A549 (cell line): Measurements from ENCODE around the gene ELMO3. TPM values are rescaled to one million over a fixed set of nuclear protein-coding genes. Genes with fewer than 3 reads are reported as not detected.

ENCODE experiments used
- ATAC-seq, 2 experiments: fragments of 200-7000 bp in 1 of 2; fragments of >200 bp in 1 of 2; cut with Nextera tagmentation in 1 of 2; cut with Tn5 transposase in 1 of 2; 3 replicates each; pipeline versions ENCODE4 v1.8.0 to v1.9.1; 2018 to 2020; ENCODE audit warnings: mild to moderate bottlenecking in 1 of 2, moderate library complexity in 1 of 2
- CTCF ChIA-PET: fragments of 300-600 bp; sonication (Branson Sonifier 250); formaldehyde crosslinking; extraction: SDS; loops from one replicate; lab custom pipeline; 2021; ENCODE audit warnings: antibody characterized with exemption, inconsistent platforms; lab: Yijun Ruan, JAX
- POLR2A ChIA-PET: fragments of 350-600 bp; formaldehyde crosslinking; extraction: SDS; loops from one replicate; lab custom pipeline; 2021; ENCODE audit warnings: antibody characterized with exemption, inconsistent platforms; lab: Yijun Ruan, JAX
- DNase-seq, 2 experiments: peaks; one replicate each; pipeline versions ENCODE4 v3.0.0 to v3.0.0-alpha.2; 2011 to 2016; ENCODE audit warnings: low read depth in 1 of 2, low spot score in 1 of 2
- FAIRE-seq: peaks from 2 replicates; lab custom pipeline; 2011; peaks lifted over from hg19 to GRCh38; lab: Jason Lieb, UNC
- H3K27ac ChIP-seq, 2 experiments: fragments of >200 bp; sonication (Bioruptor Twin); formaldehyde crosslinking; 3 replicates each; pipeline ENCODE4 v1.5.1; 2016 to 2017
- H3K4me1 ChIP-seq: fragments of >200 bp; sonication (Bioruptor Twin); formaldehyde crosslinking; 3 replicates; pipeline ENCODE4 v1.6.1; 2016
- H3K4me2 ChIP-seq: fragments of >200 bp; sonication (Bioruptor Twin); formaldehyde crosslinking; 3 replicates; pipeline ENCODE4 v1.6.1; 2016
- H3K4me3 ChIP-seq: fragments of >200 bp; sonication (Bioruptor Twin); formaldehyde crosslinking; 3 replicates; pipeline ENCODE4 v1.5.1; 2016
- H3K9me3 ChIP-seq: fragments of >200 bp; sonication (Bioruptor Twin); formaldehyde crosslinking; 3 replicates; pipeline ENCODE4 v1.6.1; 2016
- BHLHE40 ChIP-seq: IDR thresholded peaks from 2 replicates; pipeline ENCODE4 v1.6.1; 2012; ENCODE audit warnings: low read depth, low read length, inconsistent platforms
- CBX8 ChIP-seq: fragments of 200-600 bp; sonication (generic); IDR thresholded peaks from 2 replicates; pipeline ENCODE4 v1.6.1; 2016
- CHD2 ChIP-seq: fragments of 150-350 bp; IDR thresholded peaks from 2 replicates; pipeline ENCODE4 v1.6.1; 2014; ENCODE audit warnings: low read length; ENCODE audit not compliant: partially characterized antibody
- CHD4 ChIP-seq: fragments of 200-600 bp; sonication (generic); IDR thresholded peaks from 2 replicates; pipeline ENCODE4 v1.6.1; 2016; ENCODE audit warnings: antibody characterized with exemption, mild to moderate bottlenecking, borderline replicate concordance
- EP300 ChIP-seq, 2 experiments: fragments of >200 bp; sonication (Bioruptor Twin); formaldehyde crosslinking; IDR thresholded peaks; 2 replicates in 1 of 2; 3 replicates in 1 of 2; pipeline ENCODE4 v1.6.1; 2016 to 2017
- GATA3 ChIP-seq: IDR thresholded peaks from 2 replicates; pipeline ENCODE4 v1.6.1; 2012; ENCODE audit warnings: borderline replicate concordance
- HEYL ChIP-seq: fragments of 250-450 bp; sonication (Bioruptor Pico); IDR thresholded peaks from 2 replicates; pipeline ENCODE4 v1.8.0; 2021; ENCODE audit warnings: mild to moderate bottlenecking, moderate library complexity
- HOXA7 ChIP-seq: fragments of 250-450 bp; sonication (Bioruptor Pico); IDR thresholded peaks from 2 replicates; pipeline ENCODE4 v1.5.0; 2020; ENCODE audit warnings: mild to moderate bottlenecking, moderate library complexity
- HOXB5 ChIP-seq: fragments of 250-450 bp; sonication (Bioruptor Pico); IDR thresholded peaks from 2 replicates; pipeline ENCODE4 v1.5.0; 2020; ENCODE audit warnings: mild to moderate bottlenecking, moderate library complexity
- JUNB ChIP-seq: fragments of >200 bp; sonication (Bioruptor Twin); formaldehyde crosslinking; IDR thresholded peaks from 2 replicates; pipeline ENCODE4 v1.6.1; 2016
- KDM5A ChIP-seq: fragments of 200-600 bp; sonication (generic); IDR thresholded peaks from 2 replicates; pipeline ENCODE4 v1.6.1; 2016; ENCODE audit warnings: antibody characterized with exemption, mild to moderate bottlenecking
- MAFK ChIP-seq: fragments of 450-650 bp; IDR thresholded peaks from 2 replicates; pipeline ENCODE4 v1.6.1; 2014; ENCODE audit not compliant: partially characterized antibody
- MYC ChIP-seq: IDR thresholded peaks from 2 replicates; pipeline ENCODE4 v1.6.1; 2012; ENCODE audit warnings: mild to moderate bottlenecking, inconsistent platforms, low read length, improper control_type of control experiment, borderline replicate concordance
- NFE2L2 ChIP-seq: fragments of 150-350 bp; conservative IDR thresholded peaks from 2 replicates; pipeline ENCODE4 v1.6.1; 2014; ENCODE audit warnings: low read length
- NPAS2 ChIP-seq: fragments of 250-450 bp; sonication (Bioruptor Pico); IDR thresholded peaks from 2 replicates; pipeline ENCODE4 v1.8.0; 2022; ENCODE audit warnings: mild to moderate bottlenecking, moderate library complexity, borderline replicate concordance
- NR3C1 ChIP-seq: fragments of >200 bp; sonication (Bioruptor Twin); formaldehyde crosslinking; IDR thresholded peaks from 3 replicates; pipeline ENCODE4 v1.6.1; 2017
- PHF8 ChIP-seq: fragments of 200-600 bp; sonication (generic); IDR thresholded peaks from 2 replicates; pipeline ENCODE4 v1.6.1; 2016; ENCODE audit warnings: low read depth, mild to moderate bottlenecking, antibody characterized with exemption, moderate library complexity, borderline replicate concordance
- POLR2A ChIP-seq: IDR thresholded peaks from 2 replicates; pipeline ENCODE4 v1.6.1; 2012; ENCODE audit warnings: mild to moderate bottlenecking, low read length
- RARB ChIP-seq: fragments of 250-450 bp; sonication (Bioruptor Pico); IDR thresholded peaks from 2 replicates; pipeline ENCODE4 v1.8.0; 2021; ENCODE audit warnings: mild to moderate bottlenecking, moderate library complexity
- RCOR1 ChIP-seq: fragments of 150-350 bp; IDR thresholded peaks from 2 replicates; pipeline ENCODE4 v1.6.1; 2014; ENCODE audit warnings: antibody characterized with exemption, low read length, low read depth
- SMC3 ChIP-seq: fragments of >200 bp; sonication (Bioruptor Twin); formaldehyde crosslinking; IDR thresholded peaks from 3 replicates; pipeline ENCODE4 v1.6.1; 2018; ENCODE audit warnings: inconsistent platforms
- SREBF2 ChIP-seq: fragments of 450-650 bp; IDR thresholded peaks from 2 replicates; pipeline ENCODE4 v1.6.1; 2014; ENCODE audit warnings: mild to moderate bottlenecking, moderate library complexity
- TP53 ChIP-seq: fragments of 250-450 bp; sonication (Bioruptor Pico); IDR thresholded peaks from 2 replicates; pipeline ENCODE4 v1.5.0; 2021; ENCODE audit warnings: mild to moderate bottlenecking, moderate library complexity
- ZC3H11A ChIP-seq: fragments of 450-650 bp; IDR thresholded peaks from 2 replicates; pipeline ENCODE4 v1.6.1; 2014; ENCODE audit warnings: antibody characterized with exemption, mild to moderate bottlenecking
- ZFP36 ChIP-seq: fragments of 450-650 bp; IDR thresholded peaks from 2 replicates; pipeline ENCODE4 v1.6.1; 2014; ENCODE audit warnings: borderline replicate concordance; ENCODE audit not compliant: partially characterized antibody
- WGBS: methylation state at CpG from one replicate; pipeline ENCODE4 v1.1.6; 2017; ENCODE audit errors: missing lambda C conversion rate; 5-methylcytosine and 5-hydroxymethylcytosine counted together
- polyA plus RNA-seq, 4 experiments: library from polyadenylated mRNA; depleted of rRNA in 3 of 4; stranded (reverse); fragments of >200 nt; fragmentation: RNase III in 1 of 4; extraction: RNeasy Plus Mini Kit Qiagen cat#74134 plus additional on column Dnase treatment in 1 of 4; gene quantifications; 2 replicates in 3 of 4; 3 replicates in 1 of 4; pipeline ENCODE4 v1.2.3, GENCODE V29; 2011 to 2017
- TF ChIP-seq, protein P1 (sequence below): fragments of 150-350 bp; IDR thresholded peaks from 2 replicates; pipeline ENCODE4 v1.6.1; 2014; ENCODE audit warnings: low read depth, mild to moderate bottlenecking, low read length
- TF ChIP-seq, protein P2 (sequence below): fragments of 200-600 bp; sonication (generic); IDR thresholded peaks from 2 replicates; pipeline ENCODE4 v1.6.1; 2016; ENCODE audit warnings: antibody characterized with exemption, mild to moderate bottlenecking, moderate library complexity
- TF ChIP-seq, protein P3 (sequence below): IDR thresholded peaks from 2 replicates; pipeline ENCODE4 v1.6.1; 2012
- TF ChIP-seq, protein P4 (sequence below): IDR thresholded peaks from 2 replicates; pipeline ENCODE4 v1.6.1; 2012
- TF ChIP-seq, protein P5 (sequence below): fragments of >200 bp; sonication (Bioruptor Twin); formaldehyde crosslinking; IDR thresholded peaks from 3 replicates; pipeline ENCODE4 v1.5.1; 2016
- TF ChIP-seq, protein P6 (sequence below): IDR thresholded peaks from 2 replicates; pipeline ENCODE4 v1.6.1; 2012; ENCODE audit warnings: low read depth, borderline replicate concordance
- TF ChIP-seq, protein P7 (sequence below): fragments of 450-650 bp; IDR thresholded peaks from 2 replicates; pipeline ENCODE4 v1.6.1; 2014; ENCODE audit warnings: antibody characterized with exemption

ELMO3 gene
- polyA plus RNA-seq, 2 of the 4 experiments (the other 2 are of a cell fraction): 0.62 to 1.4 TPM

DNA sequence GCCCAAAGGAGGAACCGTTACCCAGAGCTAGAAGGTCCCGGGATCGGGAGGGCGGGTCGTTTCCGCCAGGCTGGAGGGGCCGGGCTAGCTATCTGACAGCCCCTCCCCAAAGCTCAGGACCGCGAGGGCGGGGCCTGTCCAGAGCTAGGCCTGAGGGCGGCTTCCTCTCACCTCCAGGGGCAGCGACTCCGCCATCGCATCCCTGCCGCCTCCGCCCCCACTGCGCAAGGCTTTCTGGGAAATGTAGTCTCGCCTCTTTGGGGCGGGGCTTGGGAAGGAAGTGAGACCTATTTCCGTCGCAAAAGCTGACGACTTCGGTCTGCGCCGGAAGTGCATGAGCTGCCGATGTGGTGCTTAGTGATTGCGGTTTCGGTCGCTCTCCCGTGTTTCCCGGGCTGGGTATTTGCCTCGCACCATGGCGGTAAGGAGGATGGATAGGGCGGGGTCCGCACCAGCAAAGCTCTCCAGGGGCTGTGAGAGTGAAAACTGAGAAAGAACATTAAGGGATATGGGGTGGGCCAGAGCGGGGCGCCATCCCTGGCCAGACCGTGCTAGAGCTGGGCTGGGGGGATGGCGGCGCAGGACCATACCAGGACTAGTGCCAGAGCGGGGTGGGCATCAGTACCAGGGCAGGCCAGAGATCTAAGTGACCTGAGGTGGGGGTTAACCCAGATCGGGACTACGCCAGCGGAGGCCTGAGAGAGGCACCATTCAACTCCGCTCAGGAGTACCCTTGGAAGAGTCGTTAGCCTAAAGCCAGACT is 28.1 kb downstream of the ELMO3 start, which contains the start of gene TMEM208:
Gene TMEM208, plus strand, starts transcription at position 327 of the 763 bp plus-strand sequence. Its CDS starts 89 bp downstream, at position 416.
- H3K4me2 ChIP-seq: peak within 1 kb of the TSS; percentile 94
- H3K27ac ChIP-seq: peak within 1 kb of the TSS; percentile 89 to 95
- H3K9me3 ChIP-seq: no peaks in the 10 kb centered on the region
- DNase-seq: peak; percentile 92 to 98
- FAIRE-seq: peak; percentile 7
- CTCF ChIA-PET: interaction anchor here (1.2 to 14.1 kb wide), 10 partner anchors 10 to 273 kb away, joined by 3 to 138 read pairs (median 4); partner anchors contain the start of genes FHOD1 and SLC9A5
- peak; percentile 87 to 97 for ATAC-seq
- peak within 1 kb of the TSS; percentile 83 for H3K4me3 ChIP-seq
- POLR2A ChIA-PET: interaction anchor here (0.7 to 3.1 kb wide), 15 partner anchors 9 to 50 kb away, joined by 3 to 30 read pairs (median 5); partner anchors contain the start of genes E2F4, FHOD1 and SLC9A5
- H3K4me1 ChIP-seq: peaks cover 13% of the 10 kb centered on the region
- WGBS: 1% methylated on average over 40 of the region's 46 CpGs
- TF ChIP-seq ZFP36 (no peak), PHF8 (peak; percentile 73; the same call in 1 of the 2 replicates), POLR2A (no peak; the same call in 1 of the 2 replicates), TP53 (CRISPR knock-in tag) (no peak), NR3C1 (no peak), EP300 (IDR thresholded peaks at IDR 0.05) (no peak), MAFK (peak; percentile 23), RARB (CRISPR knock-in tag) (no peak), JUNB (no peak), HOXB5 (CRISPR knock-in tag) (peak; percentile 26; the same call in 1 of the 2 replicates), HOXA7 (CRISPR knock-in tag) (no peak), SREBF2 (no peak), ZC3H11A (no peak), HEYL (CRISPR knock-in tag) (no peak), KDM5A (peak; percentile 98), RCOR1 (no peak), MYC (peak; percentile 76; the same call in 1 of the 2 replicates), GATA3 (peak; percentile 53; the same call in 1 of the 2 replicates), NPAS2 (CRISPR knock-in tag) (no peak), CBX8 (no peak), NFE2L2 (no peak), CHD4 (no peak), SMC3 (no peak), BHLHE40 (no peak), CHD2 (no peak)
- TF ChIP-seq, protein P1, sequence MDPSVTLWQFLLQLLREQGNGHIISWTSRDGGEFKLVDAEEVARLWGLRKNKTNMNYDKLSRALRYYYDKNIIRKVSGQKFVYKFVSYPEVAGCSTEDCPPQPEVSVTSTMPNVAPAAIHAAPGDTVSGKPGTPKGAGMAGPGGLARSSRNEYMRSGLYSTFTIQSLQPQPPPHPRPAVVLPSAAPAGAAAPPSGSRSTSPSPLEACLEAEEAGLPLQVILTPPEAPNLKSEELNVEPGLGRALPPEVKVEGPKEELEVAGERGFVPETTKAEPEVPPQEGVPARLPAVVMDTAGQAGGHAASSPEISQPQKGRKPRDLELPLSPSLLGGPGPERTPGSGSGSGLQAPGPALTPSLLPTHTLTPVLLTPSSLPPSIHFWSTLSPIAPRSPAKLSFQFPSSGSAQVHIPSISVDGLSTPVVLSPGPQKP: 0 out of 2 replicates have a peak, but pooled peaks have one; percentile 62
- TF ChIP-seq, protein P2, sequence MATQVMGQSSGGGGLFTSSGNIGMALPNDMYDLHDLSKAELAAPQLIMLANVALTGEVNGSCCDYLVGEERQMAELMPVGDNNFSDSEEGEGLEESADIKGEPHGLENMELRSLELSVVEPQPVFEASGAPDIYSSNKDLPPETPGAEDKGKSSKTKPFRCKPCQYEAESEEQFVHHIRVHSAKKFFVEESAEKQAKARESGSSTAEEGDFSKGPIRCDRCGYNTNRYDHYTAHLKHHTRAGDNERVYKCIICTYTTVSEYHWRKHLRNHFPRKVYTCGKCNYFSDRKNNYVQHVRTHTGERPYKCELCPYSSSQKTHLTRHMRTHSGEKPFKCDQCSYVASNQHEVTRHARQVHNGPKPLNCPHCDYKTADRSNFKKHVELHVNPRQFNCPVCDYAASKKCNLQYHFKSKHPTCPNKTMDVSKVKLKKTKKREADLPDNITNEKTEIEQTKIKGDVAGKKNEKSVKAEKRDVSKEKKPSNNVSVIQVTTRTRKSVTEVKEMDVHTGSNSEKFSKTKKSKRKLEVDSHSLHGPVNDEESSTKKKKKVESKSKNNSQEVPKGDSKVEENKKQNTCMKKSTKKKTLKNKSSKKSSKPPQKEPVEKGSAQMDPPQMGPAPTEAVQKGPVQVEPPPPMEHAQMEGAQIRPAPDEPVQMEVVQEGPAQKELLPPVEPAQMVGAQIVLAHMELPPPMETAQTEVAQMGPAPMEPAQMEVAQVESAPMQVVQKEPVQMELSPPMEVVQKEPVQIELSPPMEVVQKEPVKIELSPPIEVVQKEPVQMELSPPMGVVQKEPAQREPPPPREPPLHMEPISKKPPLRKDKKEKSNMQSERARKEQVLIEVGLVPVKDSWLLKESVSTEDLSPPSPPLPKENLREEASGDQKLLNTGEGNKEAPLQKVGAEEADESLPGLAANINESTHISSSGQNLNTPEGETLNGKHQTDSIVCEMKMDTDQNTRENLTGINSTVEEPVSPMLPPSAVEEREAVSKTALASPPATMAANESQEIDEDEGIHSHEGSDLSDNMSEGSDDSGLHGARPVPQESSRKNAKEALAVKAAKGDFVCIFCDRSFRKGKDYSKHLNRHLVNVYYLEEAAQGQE: peak; percentile 20; the same call in 1 of the 2 replicates
- TF ChIP-seq, protein P3, sequence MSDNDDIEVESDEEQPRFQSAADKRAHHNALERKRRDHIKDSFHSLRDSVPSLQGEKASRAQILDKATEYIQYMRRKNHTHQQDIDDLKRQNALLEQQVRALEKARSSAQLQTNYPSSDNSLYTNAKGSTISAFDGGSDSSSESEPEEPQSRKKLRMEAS: peak; percentile 90
- TF ChIP-seq, protein P4, sequence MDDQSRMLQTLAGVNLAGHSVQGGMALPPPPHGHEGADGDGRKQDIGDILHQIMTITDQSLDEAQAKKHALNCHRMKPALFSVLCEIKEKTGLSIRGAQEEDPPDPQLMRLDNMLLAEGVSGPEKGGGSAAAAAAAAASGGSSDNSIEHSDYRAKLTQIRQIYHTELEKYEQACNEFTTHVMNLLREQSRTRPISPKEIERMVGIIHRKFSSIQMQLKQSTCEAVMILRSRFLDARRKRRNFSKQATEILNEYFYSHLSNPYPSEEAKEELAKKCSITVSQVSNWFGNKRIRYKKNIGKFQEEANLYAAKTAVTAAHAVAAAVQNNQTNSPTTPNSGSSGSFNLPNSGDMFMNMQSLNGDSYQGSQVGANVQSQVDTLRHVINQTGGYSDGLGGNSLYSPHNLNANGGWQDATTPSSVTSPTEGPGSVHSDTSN: peak; percentile 44; the same call in 1 of the 2 replicates
- TF ChIP-seq, protein P5, sequence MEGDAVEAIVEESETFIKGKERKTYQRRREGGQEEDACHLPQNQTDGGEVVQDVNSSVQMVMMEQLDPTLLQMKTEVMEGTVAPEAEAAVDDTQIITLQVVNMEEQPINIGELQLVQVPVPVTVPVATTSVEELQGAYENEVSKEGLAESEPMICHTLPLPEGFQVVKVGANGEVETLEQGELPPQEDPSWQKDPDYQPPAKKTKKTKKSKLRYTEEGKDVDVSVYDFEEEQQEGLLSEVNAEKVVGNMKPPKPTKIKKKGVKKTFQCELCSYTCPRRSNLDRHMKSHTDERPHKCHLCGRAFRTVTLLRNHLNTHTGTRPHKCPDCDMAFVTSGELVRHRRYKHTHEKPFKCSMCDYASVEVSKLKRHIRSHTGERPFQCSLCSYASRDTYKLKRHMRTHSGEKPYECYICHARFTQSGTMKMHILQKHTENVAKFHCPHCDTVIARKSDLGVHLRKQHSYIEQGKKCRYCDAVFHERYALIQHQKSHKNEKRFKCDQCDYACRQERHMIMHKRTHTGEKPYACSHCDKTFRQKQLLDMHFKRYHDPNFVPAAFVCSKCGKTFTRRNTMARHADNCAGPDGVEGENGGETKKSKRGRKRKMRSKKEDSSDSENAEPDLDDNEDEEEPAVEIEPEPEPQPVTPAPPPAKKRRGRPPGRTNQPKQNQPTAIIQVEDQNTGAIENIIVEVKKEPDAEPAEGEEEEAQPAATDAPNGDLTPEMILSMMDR: peak; percentile 36; the same call in 1 of the 3 replicates
- TF ChIP-seq, protein P6, sequence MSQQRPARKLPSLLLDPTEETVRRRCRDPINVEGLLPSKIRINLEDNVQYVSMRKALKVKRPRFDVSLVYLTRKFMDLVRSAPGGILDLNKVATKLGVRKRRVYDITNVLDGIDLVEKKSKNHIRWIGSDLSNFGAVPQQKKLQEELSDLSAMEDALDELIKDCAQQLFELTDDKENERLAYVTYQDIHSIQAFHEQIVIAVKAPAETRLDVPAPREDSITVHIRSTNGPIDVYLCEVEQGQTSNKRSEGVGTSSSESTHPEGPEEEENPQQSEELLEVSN: no peak; the same call in 1 of the 2 replicates
- TF ChIP-seq, protein P7, sequence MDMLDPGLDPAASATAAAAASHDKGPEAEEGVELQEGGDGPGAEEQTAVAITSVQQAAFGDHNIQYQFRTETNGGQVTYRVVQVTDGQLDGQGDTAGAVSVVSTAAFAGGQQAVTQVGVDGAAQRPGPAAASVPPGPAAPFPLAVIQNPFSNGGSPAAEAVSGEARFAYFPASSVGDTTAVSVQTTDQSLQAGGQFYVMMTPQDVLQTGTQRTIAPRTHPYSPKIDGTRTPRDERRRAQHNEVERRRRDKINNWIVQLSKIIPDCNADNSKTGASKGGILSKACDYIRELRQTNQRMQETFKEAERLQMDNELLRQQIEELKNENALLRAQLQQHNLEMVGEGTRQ: no peak
